GM18858 (cell line): ENCODE results near the gene MAT2A.

ENCODE experiments used
- ATAC-seq: cut with Tn5 transposase; IDR thresholded peaks from one replicate; pipeline ENCODE4 v1.9.1; 2021; ENCODE audit not compliant: unreplicated experiment

Gene MAT2A

DNA sequence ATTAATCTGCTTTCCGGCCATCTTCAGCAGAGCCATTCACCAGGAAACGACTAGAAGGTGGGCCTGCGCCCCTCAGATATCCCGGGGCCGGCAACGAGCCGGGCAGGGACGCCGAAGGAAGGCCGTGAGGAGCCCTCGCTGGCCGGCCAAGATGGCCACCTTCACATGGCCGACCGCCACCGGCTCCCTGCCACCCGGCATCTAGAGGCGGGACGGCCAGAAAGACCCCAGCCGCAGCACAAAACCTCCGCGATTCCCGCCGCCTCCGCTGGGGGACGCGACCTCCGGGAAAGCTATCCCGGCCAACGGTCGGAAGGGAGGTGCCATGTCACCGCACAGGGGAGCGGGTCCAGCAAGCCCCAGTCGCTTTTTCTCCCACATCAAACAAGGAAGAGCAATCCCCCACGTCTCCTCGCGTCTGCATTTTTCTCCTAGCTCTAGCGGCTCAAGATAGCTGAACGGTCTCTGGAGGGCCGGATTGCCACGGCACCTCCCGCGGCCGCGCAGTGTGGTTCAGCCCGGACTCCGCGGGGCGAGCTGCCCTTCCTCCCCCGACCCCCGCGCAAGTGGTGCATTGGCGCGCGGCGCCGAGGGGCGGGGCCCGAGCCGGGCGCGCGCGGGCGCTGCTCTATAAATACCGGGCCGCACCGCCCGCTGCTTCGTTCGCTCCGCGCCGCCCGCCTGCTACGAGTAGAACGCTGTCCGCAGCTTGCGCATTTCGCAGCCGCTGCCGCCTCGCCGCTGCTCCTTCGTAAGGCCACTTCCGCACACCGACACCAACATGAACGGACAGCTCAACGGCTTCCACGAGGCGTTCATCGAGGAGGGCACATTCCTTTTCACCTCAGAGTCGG is at the start of gene MAT2A:
Gene MAT2A, plus strand, starts transcription at position 662 of the 854 bp plus-strand sequence. Its CDS starts 120 bp downstream, at position 782.
- peak; percentile 54 for ATAC-seq

DNA sequence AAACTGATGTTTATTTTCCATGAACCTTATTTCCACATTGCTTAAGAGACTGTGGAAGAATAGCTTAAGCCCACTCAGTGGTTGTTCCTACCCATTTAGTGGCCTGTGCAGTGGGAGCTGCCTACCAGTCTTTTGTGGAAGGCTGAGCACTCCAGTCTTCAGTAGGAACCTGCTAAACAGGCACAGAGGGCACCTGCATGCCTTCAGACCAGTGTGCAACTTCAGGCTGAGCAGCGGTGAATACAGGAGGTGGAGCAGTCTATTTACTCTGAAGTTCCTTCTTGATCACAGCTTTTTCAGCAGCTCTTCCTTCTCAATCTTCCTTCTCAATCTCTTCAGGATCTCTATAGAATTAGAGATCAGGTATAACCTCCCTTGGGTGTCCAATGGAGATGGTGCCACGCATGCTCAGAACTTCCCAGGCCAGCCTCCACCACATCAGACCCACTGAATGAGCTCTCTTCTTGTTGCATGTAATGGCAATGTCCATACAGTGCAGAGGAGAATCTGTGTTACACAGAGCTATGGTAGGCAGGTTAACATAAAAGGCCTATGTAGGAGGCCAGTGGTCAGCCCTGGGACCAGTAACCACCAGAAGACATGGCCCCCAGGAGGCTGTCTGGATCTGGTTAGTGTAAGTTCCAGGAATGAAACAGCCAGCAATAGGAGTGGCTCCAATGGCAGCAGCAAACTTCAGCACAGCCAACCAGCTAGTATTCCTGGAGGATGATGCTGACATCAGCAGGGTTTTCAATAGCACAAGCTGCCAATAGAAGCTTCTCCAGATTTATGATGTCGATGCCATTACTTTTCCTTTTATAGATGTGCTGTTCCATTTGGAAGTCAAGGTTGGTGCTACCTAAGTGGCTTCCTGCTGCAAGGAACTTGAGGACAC is 47.9 kb upstream of the MAT2A start:
- ATAC-seq, result no peak

DNA sequence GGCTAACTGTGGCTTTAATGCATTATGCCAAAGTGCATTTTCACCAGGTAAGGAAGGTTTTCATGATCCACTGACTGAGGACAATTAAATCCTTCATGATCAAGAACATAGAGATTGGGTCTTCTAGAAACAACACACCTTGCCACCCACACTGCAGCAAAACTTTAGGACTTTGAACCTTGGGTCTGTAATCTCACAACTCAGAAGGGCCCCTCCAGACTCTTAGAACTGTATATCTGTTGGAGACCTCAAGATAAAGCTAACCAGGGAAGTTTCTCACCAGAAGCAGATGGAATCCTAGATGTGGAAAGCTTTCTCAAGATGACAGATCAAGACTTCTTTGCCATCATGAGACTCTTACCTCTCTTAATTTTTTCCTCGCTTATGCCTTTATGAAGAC is 42.5 kb upstream of the MAT2A start:
- no peak for ATAC-seq

DNA sequence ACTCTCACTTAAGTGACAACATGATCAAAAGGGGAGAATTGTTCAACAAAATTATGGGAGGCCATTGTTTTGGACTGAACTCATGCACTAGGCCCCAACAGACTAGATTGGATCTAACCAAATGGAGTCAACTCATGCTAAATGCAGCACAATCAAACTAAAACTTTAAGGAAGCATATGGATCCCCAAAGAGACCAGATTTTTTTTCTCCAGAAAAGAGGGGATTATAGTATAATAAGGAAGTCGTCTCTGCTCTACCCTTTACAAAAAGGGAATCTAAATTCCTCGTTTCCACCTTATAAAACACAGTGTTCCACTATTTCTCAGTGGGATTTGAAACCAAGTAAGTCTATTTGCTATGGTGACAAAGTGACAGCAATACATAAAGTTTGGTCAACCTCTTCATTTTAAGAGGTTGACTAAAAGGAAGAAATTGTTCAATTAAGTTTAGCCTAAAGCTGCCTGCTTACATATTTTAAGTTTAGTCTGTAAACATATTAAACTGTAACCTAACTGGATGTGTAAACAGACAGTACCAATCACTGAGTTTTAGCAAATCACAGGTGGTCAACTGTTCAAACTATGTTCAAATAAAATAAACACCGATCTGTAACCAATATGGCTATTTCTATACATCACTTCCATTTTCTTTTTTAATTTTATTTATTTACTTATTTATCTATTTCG is 40.9 kb upstream of the MAT2A start:
- no peak for ATAC-seq

DNA sequence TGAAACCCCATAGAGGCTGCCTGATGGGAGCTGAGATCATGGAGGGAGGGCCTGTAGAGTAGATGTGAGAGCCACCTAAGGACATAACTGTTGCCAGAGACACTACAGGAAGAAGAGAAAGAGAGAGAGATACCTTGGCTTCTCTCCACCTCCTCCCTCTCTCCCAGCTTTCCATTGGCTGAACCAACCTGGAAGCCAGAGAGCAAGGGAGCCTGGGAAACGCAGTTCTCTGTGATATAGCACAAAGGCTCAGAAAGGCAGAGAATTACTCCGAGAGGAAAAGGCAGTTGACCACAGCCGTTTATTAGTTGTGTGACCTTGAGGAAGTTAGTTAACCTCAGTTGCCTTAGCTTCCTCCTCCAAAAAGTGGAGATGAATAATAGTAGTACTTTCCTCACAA is 37.7 kb upstream of the MAT2A start:
- no peak for ATAC-seq

DNA sequence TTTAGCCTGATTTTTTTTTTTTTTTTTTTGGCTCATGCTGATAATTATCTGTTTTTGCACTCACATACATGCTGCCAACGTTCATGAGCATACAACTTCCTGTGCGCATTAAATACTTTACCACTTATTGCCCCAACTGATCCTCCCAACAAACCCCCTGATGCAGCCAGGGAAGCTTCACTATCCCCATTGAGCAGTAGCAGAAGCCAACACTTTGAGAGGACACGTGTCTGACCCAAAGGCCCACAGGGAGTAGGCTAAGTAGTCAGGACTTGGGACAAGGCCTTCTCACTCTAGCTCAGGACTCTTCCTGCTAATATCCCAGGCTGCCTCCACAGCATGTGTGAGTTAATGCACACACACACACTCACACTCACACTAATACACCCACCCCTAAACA is 36.2 kb upstream of the MAT2A start:
- ATAC-seq, result no peak

DNA sequence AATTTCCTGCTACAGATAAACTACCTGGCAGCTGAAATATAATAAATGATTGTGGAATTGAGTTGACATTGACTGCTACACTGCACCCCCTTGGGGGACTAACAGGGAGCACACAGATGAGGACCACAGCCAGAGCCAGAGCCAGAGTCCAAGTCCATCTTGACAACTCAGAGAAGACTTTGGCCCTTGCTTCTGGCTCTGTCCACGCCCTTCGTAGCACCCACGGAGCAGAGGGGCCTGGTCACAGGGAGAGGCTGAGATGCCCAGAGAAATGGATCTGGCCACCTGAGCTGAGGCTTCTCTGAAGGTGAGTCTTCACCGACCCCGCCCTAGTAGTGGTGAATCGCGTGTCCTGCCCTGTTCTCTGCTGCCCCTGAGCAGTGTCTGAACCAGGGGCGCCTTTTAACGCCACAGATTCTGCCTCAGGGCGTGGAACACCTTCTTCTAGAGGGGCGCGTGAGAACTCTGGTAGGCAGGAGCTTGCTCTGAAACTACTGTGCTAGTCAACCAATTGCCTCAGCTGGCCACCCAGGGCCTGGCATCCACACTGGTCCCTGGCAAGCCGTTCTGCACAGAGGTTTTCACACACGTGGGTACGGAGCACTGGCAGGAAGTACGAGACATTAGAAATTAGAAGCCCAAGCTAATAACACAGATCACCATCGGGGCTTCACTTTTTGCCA is 35.7 kb upstream of the MAT2A start:
- no peak for ATAC-seq

DNA sequence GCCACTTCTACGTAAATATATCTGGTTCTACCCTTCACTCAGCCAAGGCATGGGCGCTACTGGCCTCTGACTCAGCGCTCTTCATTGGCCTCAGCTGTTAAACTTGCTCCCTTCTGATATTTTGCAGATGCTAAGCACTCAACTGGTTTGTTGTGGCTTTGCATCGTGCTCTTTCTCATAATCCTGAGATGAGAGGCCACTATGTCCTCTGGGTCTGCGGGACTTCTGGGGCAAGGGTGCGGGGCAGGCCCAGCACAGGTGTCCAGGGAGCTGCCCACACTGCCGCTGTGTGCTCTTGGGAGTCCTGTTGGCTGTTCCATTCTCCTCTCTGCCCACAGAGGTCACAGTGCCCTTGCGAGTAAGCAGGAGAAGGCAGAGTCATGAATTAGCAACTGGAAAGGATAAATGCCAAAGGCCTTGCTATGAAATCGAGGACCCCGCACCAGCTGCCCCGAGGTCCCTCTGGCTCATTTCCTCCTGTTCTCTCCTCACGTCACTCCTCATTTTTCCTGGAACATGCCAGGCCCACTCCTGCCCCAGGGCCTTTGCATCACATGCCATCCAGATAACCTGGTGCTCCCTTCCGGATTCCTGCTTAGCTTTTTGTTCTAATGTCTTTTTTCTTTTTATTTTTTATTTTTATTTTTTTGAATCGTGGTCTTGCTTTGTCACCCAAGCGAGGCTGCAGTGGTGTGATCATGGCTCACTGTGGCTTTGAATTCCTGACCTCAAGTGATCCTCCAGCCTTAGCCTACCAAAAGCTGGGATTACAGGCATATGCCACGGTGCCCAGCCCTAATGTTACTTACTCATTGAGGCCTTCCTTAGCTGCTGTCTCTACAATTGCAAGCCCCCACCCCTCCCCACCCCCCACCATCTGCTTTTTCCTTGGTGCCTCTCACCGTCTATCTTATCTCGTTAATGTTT is 34.9 kb upstream of the MAT2A start:
- no peak for ATAC-seq

DNA sequence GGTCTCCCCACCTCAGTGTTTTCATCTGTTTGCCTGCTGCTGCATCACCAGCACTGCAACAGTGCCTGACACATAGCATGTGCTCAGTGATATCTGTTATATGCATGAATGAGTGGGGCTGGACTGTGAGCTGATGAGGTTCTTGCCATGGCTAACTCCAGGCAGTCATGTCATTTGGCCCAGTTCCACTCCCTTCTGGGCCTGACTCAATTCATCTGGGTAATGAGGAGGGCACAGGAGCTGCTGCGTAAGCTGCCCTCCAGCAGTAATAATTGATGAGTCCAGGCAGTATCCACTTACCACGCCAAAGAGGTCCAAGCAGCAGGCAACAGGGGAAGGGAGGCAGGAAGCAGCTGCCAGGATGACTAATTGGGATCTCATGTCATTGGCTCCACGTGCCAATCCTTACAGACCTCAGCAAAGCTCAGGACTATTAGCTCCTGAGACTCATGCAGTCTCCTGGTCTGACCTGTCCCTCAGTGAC is 34.1 kb upstream of the MAT2A start:
- no peak for ATAC-seq

DNA sequence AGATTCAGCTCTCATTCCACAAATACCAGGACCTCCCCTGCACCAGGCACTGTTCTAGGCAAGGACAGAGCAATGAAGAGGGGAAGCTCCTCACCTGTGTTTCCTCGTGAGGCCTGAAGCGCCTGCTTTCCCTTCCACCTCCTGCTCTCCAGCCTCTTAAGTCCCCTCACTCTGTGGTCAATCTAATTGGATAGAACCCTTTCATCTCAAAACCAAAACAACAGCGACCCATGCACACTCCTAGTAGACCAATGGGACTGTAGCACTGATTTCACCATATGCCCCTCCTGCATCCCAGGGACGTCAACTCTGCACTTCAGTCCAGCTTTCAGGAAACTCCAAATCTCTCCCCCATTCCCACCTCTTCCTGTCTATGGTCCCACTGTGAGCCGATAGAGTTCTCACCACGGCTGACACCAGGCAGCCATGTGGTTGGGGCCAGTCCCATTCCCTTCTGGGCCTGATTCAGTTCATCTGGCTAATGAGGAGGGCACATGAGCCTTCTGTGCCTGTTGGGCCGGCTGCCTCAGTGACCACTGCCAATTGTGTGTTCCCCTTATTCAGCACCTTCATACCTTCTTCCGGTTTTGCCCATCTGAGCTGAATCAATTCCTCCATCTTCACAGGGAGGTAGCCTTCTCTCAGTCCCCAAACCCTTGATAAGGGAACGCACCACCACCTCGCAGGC is 33.3 kb upstream of the MAT2A start:
- no peak for ATAC-seq

DNA sequence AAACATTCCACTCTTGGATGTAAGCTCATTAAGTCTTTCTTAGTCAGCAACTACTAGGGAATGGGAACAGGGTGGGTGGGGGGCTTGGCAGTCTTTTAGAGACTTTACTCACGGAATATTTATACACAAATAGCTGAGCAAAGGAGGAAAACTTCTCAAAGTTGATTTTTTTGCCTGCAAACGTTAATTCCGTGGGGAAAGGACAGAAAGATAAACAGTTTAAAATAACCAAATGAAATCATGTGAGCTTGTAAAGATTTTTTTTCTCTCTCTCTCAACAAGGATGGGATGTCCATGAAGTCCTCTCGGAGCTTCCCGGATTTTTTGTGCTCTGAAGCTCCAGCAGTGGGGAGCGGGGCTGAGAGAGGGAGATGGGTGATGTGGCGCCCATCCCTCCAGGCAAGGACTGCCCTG is 32.2 kb upstream of the MAT2A start:
- no peak for ATAC-seq

DNA sequence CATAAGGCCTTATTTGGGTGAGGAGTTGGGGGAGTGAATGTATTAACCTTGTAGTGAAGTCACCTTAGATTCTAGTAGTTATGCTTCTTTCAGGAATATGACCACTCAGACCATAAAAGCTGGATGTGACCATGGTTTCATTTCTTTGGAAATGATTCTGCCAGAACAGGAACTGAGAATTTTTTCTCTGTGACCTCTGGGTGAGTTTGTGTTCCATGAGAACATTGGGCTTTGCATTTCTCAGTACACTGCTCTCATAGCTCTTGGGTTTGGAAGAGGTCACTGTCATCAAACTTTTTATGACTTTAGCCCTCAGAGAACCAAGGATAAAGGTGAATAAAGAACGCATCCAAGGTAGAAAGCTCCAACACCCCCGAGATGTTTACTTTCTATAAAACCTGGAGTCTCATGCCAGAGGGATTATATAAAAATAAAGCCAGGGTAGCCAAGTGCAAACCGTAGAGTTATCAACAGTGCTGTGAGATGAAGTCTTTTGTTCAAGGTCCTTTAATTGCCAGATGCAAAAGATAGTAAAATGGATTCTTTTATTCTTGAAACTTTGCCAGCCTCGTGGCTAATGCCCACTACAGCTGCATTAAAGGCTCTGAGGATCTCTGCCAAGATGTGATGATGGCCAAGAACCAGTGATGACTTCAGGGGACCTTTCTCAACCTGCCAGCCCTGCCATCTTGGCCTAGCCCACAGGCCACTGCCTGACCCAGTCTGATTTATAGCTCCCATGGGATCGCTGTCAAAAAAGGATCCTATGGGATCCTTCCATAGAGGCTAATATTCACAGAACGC is 27.8 kb upstream of the MAT2A start:
- ATAC-seq, result no peak

DNA sequence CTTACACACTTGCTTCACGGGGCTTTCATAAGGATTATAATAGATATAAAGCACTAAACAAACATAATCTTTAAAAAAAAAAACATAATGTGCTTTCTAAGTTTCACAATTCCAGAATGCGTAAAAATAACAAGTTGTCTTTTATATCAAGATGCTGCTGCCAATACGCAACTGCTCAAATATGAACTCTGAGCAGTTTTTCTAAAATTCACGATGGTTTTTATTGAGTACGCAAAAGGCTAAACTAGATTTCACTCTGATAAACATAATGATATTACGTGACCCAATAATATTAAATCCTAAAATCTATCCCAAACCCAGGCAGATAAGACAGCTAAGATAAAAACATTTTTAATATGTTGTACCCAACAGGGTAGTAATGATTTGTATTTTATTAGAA is 24.6 kb upstream of the MAT2A start:
- ATAC-seq, result no peak

DNA sequence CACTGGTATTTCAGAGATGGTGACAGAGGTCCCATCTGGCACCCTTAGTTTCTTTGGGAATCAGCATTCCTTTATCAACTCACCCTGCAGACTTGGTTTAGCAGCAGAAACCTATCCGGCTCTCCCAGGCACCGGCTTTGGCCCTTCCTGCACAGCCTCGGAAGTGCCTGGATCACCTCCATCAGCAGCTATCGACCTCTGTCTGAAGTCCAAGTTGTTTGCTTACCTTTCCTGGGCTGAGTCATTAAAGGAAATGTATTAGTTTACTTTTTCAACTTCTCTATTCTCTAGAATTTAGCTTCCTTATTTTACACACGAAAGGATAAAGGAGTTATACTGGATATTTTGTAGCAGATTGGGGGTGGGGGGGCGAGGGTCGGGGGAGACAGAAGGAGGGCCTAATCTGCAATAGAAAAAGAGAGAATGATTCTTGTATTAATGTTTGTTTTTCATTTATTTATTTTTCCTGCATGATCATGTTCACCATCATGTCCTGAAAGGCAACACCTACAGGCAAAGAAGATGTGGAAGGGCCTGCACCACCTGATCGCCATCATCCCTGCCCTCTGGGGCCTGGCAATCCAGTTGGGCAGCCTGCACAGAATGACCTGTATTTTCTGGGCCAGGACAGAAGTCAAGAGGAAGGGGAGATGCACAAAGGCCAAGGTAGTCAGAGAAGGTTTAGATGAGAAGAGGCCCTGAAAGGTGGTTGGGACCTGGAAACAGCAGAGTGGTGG is 22.1 kb upstream of the MAT2A start:
- no peak for ATAC-seq

DNA sequence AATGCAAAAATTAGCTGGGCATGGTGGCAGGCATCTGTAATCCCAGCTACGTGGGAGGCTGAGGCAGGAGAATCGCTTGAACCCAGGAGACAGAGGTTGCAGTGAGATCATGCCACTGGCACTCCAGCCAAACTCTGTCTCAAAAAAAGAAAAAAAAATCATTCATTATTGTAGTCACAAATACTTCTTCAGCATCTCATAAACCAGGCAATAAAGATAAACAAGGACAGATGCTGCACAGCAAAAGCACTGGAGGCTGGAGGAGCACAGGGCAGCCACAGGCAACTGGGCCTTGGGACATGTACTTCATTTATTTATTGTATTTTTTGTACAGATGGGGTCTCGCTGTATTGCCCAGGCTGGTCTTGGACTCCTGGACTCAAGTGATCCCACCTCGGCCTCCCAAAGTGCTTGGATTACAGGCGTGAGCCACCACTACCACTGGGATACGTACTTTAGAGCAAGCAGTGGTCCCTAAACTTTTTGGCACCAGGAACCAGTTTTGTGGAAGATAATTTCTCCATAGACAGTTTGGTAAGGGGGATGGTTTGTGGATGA is 16.8 kb upstream of the MAT2A start:
- no peak for ATAC-seq

DNA sequence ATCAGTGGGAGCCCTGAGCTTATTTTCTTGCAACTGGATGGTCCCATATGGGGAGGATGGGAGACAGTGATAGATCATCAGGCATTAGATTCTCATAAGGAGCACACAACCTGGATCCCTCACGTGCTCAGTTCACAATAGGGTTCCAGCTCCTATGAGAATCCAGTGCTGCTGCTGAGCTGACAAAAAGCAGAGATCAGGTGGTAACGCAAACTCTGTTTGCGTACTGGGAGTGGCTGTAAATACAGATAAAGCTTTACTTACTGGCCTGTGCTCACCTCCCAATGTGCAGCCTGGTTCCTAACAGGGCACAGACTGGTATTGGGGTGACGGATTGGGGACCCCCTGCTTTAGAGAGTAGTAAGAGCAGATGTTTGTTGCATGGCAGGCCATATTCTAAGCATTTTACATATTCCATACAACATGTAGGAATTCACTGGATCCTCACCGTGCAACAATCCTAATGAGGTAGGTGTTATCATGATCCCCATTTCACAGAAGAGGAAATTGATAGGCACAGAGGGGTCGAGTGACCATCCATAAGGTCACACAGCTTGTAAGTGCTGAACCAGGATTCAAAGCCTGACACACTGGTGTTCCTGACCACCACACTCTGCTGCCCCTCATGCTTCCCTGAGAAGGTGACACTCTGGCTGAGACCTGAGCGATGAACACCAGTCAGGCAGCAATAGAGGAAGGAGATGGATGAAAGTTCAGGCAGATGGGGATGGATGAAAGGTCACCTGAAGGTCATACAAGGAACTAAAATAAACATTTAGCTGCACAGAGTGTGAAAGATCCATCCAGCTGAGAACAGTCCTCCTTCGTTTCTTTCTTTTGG is 15.7 kb upstream of the MAT2A start:
- no peak for ATAC-seq
